OCI-LY3 (cell line): ENCODE data around the gene ACE.

Experiments
- H2AFZ ChIP-seq: fragments of 200-600, 300-600 bp; shearing (Covaris generic); 2 replicates; pipeline ENCODE4 v1.6.0; 2014; ENCODE audit warnings: antibody characterized with exemption, low read depth, low read length
- H3K27ac ChIP-seq: fragments of 200-600, 300-600 bp; sonication (generic); 2 replicates; pipeline ENCODE4 v1.5.1; 2014; ENCODE audit warnings: mild to moderate bottlenecking, low read length, moderate library complexity, mixed read lengths
- H3K27me3 ChIP-seq: fragments of 200-600, 300-600 bp; sonication (generic); 2 replicates; pipeline ENCODE4 v1.6.1; 2014; ENCODE audit warnings: low read depth, low read length, mixed read lengths
- H3K36me3 ChIP-seq: fragments of 200-600, 300-600 bp; sonication (generic); replicated peaks from 2 replicates; pipeline ENCODE3; 2014; ENCODE audit warnings: low read depth, low read length, mixed read lengths
- H3K4me1 ChIP-seq: fragments of 300-600, 200-600 bp; sonication (generic); 2 replicates; pipeline ENCODE4 v1.6.1; 2014; ENCODE audit warnings: low read length, mixed read lengths
- H3K4me2 ChIP-seq: fragments of 200-600, 300-600 bp; sonication (generic); 2 replicates; pipeline ENCODE4 v1.6.1; 2014; ENCODE audit warnings: low read length, mixed read lengths
- H3K4me3 ChIP-seq: fragments of 300-600, 200-600 bp; sonication (generic); 2 replicates; pipeline ENCODE4 v1.5.1; 2014; ENCODE audit warnings: antibody characterized with exemption, mild to moderate bottlenecking, low read length, moderate library complexity
- H3K79me2 ChIP-seq: fragments of 300-600, 200-600 bp; shearing (Covaris generic); 2 replicates; pipeline ENCODE4 v1.6.1; 2014; ENCODE audit warnings: mild to moderate bottlenecking, low read length, mixed read lengths
- H3K9ac ChIP-seq: fragments of 300-600, 200-600 bp; shearing (Covaris generic); 2 replicates; pipeline ENCODE4 v1.6.0; 2014; ENCODE audit warnings: mild to moderate bottlenecking, low read length, moderate library complexity
- H3K9me3 ChIP-seq: fragments of 200-600, 300-600 bp; shearing (Covaris generic); 2 replicates; pipeline ENCODE4 v1.6.1; 2014; ENCODE audit warnings: low read length, mixed read lengths; ENCODE audit not compliant: insufficient read depth
- H4K20me1 ChIP-seq: fragments of 200-600, 300-600 bp; sonication (generic); 2 replicates; pipeline ENCODE4 v1.6.1; 2016; ENCODE audit warnings: low read length, mixed read lengths; ENCODE audit not compliant: insufficient read depth
- EZH2phosphoT487 ChIP-seq: fragments of 200-600 bp; shearing (Covaris generic); IDR thresholded peaks from 2 replicates; pipeline ENCODE4 v1.6.1; 2018; ENCODE audit warnings: antibody characterized with exemption, mixed run types, low read depth
- TF ChIP-seq, protein P1 (sequence below): fragments of 200-600, 300-600 bp; sonication (generic); IDR thresholded peaks from 2 replicates; pipeline ENCODE4 v1.5.1; 2014; ENCODE audit warnings: antibody characterized with exemption, low read length, low read depth

The ACE gene

DNA sequence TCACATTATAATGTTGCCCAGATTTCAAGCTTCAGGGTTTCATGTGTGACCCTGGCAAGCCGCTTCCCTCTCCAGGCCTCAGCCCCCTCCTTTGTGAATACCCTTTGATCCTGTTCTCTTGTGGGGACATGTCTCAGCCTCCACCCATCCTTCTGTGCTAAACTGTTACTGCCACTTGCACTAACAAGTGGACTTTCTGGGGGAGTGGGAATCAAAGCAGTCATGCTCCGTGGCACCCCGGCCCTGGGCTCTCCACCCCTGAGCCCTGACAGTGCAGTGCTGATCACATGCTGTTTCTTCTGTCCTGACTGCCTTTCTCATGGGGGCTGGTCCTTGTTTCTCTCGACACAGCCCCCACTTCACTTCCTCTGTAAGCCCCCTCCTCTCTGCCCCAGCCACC is 63.7 kb downstream of the ACE start:
- Histone ChIP-seq H2AFZ (no peak overlapping the region), H3K27me3 (no peaks in the 10 kb centered on the region), H3K4me3 (no peak overlapping the region), H3K27ac (no peak overlapping the region), H3K9ac (no peak overlapping the region), H3K4me2 (no peak overlapping the region), H3K36me3 (no peaks in the 10 kb centered on the region), H3K4me1 (no peaks in the 10 kb centered on the region), H4K20me1 (no peaks in the 10 kb centered on the region), H3K9me3 (no peaks in the 10 kb centered on the region), H3K79me2 (no peaks in the 10 kb centered on the region)
- TF ChIP-seq, protein P1, sequence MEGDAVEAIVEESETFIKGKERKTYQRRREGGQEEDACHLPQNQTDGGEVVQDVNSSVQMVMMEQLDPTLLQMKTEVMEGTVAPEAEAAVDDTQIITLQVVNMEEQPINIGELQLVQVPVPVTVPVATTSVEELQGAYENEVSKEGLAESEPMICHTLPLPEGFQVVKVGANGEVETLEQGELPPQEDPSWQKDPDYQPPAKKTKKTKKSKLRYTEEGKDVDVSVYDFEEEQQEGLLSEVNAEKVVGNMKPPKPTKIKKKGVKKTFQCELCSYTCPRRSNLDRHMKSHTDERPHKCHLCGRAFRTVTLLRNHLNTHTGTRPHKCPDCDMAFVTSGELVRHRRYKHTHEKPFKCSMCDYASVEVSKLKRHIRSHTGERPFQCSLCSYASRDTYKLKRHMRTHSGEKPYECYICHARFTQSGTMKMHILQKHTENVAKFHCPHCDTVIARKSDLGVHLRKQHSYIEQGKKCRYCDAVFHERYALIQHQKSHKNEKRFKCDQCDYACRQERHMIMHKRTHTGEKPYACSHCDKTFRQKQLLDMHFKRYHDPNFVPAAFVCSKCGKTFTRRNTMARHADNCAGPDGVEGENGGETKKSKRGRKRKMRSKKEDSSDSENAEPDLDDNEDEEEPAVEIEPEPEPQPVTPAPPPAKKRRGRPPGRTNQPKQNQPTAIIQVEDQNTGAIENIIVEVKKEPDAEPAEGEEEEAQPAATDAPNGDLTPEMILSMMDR = no peak
- no peak for TF ChIP-seq EZH2phosphoT487

- Histone ChIP-seq H3K4me2 (no peak overlapping the region), H2AFZ (no peak overlapping the region), H3K36me3 (no peaks in the 10 kb centered on the region), H3K27ac (no peak overlapping the region), H3K9me3 (no peaks in the 10 kb centered on the region), H3K79me2 (no peaks in the 10 kb centered on the region), H3K27me3 (no peaks in the 10 kb centered on the region), H3K4me1 (no peaks in the 10 kb centered on the region), H3K4me3 (no peak overlapping the region), H4K20me1 (no peaks in the 10 kb centered on the region), H3K9ac (no peak overlapping the region)
- no peak for TF ChIP-seq EZH2phosphoT487
- TF ChIP-seq, protein P1 = no peak
These were observed 65.3 kb downstream of the ACE start for GRCh38 chr17:63542218-63542545.

DNA sequence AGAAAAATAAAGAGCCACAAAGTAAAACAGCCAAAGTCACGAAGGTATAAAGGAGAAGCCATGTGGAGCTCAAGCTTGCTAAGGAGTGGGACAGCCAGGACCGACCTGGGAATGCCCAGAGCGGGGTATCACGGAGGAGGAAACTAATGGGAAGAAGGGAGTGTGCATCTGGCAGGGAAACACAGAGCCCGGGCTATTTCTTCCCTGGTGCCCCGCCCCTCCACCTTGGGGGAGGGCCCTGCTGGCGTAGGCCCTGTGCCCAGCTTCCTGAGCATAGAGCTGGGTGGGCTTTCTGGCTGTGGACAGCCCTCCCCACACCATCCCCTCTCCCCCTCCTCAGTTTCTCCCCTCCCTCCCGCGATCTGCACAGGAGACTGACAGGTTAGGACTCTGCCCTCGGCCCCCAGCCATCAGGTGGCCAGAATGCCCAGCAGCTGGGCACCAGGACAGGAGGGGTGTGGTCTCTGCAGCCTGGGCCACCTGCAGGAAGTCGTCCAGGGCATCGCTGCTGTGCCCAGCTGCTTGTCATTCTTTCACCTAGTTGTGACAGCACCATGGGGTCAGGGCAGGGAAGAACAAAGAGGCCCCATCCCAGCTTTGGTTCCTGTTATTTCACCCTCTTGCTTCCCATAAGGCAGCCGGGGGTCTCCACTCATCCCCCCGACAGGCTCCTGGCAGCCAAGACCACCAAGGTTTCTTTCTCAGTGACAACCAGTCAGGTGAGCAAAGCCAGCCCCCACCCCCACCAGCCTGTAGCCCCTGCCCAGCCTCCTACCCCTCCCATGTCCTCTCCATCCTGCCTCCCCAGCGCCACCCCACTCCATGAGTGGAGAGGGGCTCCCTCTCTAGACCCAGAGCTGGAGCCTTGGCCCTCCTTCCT is 66.3 kb downstream of the ACE start:
- Histone ChIP-seq H4K20me1 (no peaks in the 10 kb centered on the region), H3K36me3 (no peaks in the 10 kb centered on the region), H3K9me3 (no peaks in the 10 kb centered on the region), H3K79me2 (no peaks in the 10 kb centered on the region), H3K9ac (no peak overlapping the region), H3K27me3 (no peaks in the 10 kb centered on the region), H3K27ac (no peak overlapping the region), H3K4me1 (no peaks in the 10 kb centered on the region), H3K4me3 (no peak overlapping the region), H3K4me2 (no peak overlapping the region), H2AFZ (no peak overlapping the region)
- no peak for TF ChIP-seq EZH2phosphoT487
- TF ChIP-seq, protein P1 = no peak

GRCh38 chr17:63543822-63544420 is 67.1 kb downstream of the ACE start:
- Histone ChIP-seq H3K79me2 (0 out of 2 replicates have a peak, but pooled peaks cover under 1% of the 10 kb centered on the region), H3K36me3 (no peaks in the 10 kb centered on the region), H3K9me3 (no peaks in the 10 kb centered on the region), H2AFZ (no peak overlapping the region), H4K20me1 (no peaks in the 10 kb centered on the region), H3K4me1 (0 out of 2 replicates have a peak, but pooled peaks cover under 1% of the 10 kb centered on the region), H3K27me3 (no peaks in the 10 kb centered on the region), H3K9ac (no peak overlapping the region), H3K27ac (no peak overlapping the region), H3K4me2 (no peak overlapping the region), H3K4me3 (no peak overlapping the region)
- TF ChIP-seq, protein P1 = no peak
- no peak for TF ChIP-seq EZH2phosphoT487
